Mammary epithelial cell (primary cell): ENCODE data around the gene ACVRL1.

Source experiments
- EZH2 ChIP-seq: IDR thresholded peaks from 2 replicates; pipeline ENCODE4 v1.6.1; 2012; ENCODE audit warnings: low read length, inconsistent platforms, borderline replicate concordance
- TF ChIP-seq, protein P1 (sequence below), 2 donors: IDR thresholded peaks in 1 of 2; conservative IDR thresholded peaks in 1 of 2; 2 replicates each; pipeline ENCODE4 v1.5.1; 2011 to 2012; ENCODE audit warnings: inconsistent platforms in 2 of 2, low read length in 2 of 2, mild to moderate bottlenecking in 2 of 2, control low read depth in 1 of 2, low read depth in 1 of 2; ENCODE audit not compliant: insufficient read depth in 1 of 2; ENCODE audit errors: extremely low read depth in 1 of 2

DNA sequence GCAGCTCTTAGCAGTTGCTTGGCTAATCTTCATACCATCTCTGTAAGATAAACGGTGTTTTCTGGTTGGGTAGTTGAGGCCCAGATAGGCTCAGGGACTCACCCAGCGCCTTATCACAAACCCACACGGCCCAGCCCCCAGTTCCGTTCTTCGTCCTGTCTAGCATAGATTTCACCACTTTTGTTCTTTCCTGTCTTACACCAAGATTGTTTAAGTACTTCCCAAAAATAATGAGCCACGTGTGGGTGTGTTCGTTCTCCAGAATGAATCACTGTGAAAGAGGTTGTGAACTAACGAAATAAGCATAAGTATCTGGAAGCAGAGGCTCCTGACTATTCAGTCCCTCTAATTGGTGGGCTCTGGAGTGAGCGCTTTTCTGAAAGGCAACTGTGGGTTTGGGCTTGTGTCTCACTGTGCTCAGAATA, 65.6 kb downstream of the ACVRL1 start:
- TF ChIP-seq, protein P1, sequence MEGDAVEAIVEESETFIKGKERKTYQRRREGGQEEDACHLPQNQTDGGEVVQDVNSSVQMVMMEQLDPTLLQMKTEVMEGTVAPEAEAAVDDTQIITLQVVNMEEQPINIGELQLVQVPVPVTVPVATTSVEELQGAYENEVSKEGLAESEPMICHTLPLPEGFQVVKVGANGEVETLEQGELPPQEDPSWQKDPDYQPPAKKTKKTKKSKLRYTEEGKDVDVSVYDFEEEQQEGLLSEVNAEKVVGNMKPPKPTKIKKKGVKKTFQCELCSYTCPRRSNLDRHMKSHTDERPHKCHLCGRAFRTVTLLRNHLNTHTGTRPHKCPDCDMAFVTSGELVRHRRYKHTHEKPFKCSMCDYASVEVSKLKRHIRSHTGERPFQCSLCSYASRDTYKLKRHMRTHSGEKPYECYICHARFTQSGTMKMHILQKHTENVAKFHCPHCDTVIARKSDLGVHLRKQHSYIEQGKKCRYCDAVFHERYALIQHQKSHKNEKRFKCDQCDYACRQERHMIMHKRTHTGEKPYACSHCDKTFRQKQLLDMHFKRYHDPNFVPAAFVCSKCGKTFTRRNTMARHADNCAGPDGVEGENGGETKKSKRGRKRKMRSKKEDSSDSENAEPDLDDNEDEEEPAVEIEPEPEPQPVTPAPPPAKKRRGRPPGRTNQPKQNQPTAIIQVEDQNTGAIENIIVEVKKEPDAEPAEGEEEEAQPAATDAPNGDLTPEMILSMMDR (conservative IDR thresholded peaks at IDR 0.05 in 1 of 2, IDR thresholded peaks at IDR 0.05 in 1 of 2; ENCODE audit: extremely low read depth in 1 of 2, insufficient read depth in 1 of 2, low read depth in 1 of 2, low read length in 2 of 2): no peak
- TF ChIP-seq EZH2: no peak
